ENCODE data around the gene SUSD1.

GRCh38 chr9:112174965-112175795 is at the start of gene SUSD1:
- no peak for TF ChIP-seq CTCF (IDR thresholded peaks at IDR 0.05)
- no peak for TF ChIP-seq REST (IDR thresholded peaks at IDR 0.05; ENCODE audit: insufficient read depth in 1 of 2, low read depth in 2 of 2, low read length in 1 of 2)
